22Rv1 (cell line): ENCODE results near the gene FBXL15.
A peak's percentile ranks its signal among the peaks of the same experiment; 100 is the strongest.

ENCODE experiments used
- H3K27ac ChIP-seq: fragments of 450-650 bp; 2 replicates; pipeline ENCODE4 v1.5.1; 2017
- ZFX ChIP-seq: fragments of 450-650 bp; IDR thresholded peaks from 2 replicates; pipeline ENCODE4 v1.6.1; 2017; ENCODE audit warnings: antibody characterized with exemption, borderline replicate concordance
- TF ChIP-seq, protein P1 (sequence below): fragments of 450-650 bp; IDR thresholded peaks from 2 replicates; pipeline ENCODE4 v1.5.1; 2017; ENCODE audit warnings: mild to moderate bottlenecking

The FBXL15 gene

DNA sequence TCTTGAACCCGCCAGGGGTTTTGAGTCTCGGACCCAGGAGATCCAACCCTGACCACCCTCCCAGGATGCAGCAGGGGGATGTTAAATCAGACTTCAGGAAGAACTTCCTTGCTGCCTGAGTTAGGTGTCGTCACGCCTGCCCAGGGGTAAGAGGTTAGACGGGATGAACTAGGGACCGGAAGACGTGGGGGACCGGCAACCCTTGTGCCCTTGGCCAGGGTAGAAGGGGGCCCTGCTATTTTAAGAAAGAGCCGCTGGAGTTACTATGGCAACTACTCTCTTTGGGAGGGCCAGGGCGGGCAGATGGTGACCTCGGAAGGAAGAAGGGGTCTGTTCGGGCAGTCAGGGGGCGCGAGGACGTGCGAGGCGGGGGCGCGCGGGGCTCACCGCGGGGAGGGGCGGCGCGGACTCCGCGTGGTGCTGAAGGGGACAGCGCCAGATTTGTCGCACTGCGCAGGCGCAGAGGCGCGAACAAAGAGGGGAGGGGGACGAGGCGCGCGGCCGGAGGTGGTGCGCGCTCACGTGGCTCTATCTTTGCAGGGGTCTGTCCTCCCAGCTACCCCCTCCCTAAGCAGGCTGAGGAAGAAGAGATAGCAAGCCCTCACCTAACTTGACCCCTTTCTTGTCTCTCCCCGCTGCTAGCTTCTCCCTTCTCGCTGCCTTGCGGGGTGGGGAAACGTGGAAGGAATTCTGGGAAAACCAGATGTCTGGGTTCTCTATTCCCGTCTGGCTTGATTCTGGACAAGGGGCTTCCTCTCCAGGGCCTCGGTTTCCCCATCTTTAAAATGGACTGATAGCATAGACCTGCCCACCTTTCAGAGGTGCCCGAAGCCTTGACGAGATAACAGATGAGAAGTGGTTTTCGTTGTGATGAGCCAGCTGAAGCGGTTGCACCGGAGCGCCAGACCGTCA, 1.1 kb upstream of the FBXL15 start:
- H3K27ac ChIP-seq = peak overlapping the region; percentile 97
- no peak for TF ChIP-seq ZFX
- TF ChIP-seq, protein P1, sequence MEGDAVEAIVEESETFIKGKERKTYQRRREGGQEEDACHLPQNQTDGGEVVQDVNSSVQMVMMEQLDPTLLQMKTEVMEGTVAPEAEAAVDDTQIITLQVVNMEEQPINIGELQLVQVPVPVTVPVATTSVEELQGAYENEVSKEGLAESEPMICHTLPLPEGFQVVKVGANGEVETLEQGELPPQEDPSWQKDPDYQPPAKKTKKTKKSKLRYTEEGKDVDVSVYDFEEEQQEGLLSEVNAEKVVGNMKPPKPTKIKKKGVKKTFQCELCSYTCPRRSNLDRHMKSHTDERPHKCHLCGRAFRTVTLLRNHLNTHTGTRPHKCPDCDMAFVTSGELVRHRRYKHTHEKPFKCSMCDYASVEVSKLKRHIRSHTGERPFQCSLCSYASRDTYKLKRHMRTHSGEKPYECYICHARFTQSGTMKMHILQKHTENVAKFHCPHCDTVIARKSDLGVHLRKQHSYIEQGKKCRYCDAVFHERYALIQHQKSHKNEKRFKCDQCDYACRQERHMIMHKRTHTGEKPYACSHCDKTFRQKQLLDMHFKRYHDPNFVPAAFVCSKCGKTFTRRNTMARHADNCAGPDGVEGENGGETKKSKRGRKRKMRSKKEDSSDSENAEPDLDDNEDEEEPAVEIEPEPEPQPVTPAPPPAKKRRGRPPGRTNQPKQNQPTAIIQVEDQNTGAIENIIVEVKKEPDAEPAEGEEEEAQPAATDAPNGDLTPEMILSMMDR = no peak

DNA sequence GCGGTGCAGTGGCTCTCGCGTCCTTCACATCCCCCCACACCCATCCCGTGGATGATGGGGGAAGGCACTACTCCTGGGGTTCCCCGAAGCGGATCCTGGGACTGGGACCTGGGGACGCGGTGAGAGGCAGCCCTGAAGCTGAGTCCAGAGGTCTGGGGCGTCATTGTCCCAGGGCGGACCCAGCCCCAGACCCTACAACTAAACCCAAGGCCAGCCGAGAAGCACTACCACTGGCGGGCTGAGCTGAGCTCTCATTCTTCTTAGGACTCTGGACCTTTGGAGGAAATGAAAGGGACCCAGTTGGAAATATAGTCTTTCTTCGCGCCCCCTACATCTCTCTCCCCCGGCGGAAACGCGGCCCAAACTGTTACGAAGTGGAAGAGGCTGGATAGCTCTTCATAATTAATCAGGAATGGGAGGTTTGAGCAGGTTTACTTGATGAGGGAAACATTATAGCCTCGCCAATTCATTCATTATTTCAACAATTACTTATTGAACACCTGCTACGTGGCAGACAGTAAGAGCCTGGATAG, 389 bp upstream of the FBXL15 start:
- TF ChIP-seq ZFX = no peak
- peak overlapping the region; percentile 97 for H3K27ac ChIP-seq

- H3K27ac ChIP-seq = peak overlapping the region; percentile 97
Observed at GRCh38 chr10:102421507-102421756, 796 bp downstream of the FBXL15 start.

DNA sequence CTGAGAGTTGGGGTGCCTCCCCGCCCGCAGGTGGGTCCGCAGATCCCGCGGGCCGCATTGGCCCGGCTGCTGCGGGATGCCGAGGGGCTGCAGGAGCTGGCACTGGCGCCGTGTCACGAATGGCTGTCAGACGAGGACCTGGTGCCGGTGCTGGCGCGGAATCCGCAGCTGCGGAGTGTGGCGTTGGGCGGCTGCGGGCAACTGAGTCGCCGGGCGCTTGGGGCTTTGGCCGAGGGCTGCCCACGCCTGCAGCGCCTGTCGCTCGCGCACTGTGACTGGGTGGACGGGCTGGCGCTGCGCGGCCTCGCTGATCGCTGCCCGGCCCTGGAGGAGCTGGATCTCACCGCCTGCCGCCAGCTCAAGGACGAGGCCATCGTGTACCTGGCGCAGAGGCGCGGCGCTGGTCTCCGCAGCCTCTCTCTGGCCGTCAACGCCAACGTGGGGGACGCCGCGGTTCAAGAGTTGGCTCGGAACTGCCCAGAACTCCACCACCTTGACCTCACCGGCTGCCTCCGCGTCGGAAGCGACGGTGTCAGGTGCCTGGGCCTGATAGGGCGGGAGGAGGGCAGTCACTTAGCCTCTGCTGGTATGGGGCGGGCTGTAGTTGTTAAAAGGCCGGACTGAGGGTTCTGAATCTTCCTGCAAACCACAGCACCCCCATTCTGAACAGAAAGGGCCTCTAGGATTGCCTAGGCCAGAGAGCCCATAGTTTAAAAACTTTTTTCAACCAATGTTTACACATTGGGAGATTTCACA, 1.3 kb downstream of the FBXL15 start:
- TF ChIP-seq ZFX = no peak
- TF ChIP-seq, protein P1 = no peak
- peak overlapping the region; percentile 97 for H3K27ac ChIP-seq

More at GRCh38 chr10:102421507-102421756, 796 bp downstream of the FBXL15 start:
- no peak for TF ChIP-seq ZFX
- TF ChIP-seq, protein P1 = no peak

DNA sequence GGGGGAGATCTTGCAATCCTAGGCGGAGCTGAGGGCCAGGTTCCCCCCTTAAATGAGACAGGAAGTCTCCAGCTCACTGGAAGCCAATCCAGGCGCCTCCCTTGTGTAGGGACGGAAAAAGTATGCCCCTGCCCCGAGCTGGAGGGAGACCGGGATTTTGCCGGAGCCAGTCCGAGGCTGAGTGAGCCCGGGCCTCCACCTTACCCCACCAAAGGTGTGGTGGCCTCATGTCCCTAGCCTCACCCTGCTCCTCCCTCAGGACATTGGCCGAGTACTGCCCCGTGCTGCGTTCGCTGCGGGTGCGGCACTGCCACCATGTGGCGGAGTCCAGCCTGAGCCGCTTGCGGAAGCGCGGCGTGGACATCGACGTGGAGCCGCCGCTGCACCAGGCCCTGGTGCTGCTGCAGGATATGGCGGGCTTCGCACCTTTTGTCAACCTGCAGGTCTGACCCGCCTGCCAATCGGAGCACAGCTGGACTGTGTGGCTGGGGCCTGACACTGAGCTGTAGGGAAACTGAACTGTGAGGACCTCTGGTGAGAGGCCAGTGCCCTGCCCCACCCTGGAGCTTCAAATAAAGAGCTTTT, 2.0 kb downstream of the FBXL15 start:
- no peak for TF ChIP-seq ZFX
- TF ChIP-seq, protein P1 = peak; percentile 96
- peak overlapping the region; percentile 97 for H3K27ac ChIP-seq

GRCh38 chr10:102423372-102423968, 2.8 kb downstream of the FBXL15 start:
- peak overlapping the region; percentile 97 for H3K27ac ChIP-seq
- TF ChIP-seq, protein P1 = no peak
- no peak for TF ChIP-seq ZFX

- TF ChIP-seq ZFX = no peak
- TF ChIP-seq, protein P1 = no peak
Observed at GRCh38 chr10:102424145-102424544, 3.5 kb downstream of the FBXL15 start.

More at GRCh38 chr10:102424145-102424544, 3.5 kb downstream of the FBXL15 start:
- H3K27ac ChIP-seq = peak overlapping the region; percentile 20; the same call in 1 of the 2 replicates
